OCI-LY7 (cell line): Measurements from ENCODE around the gene TRPM8. TPM values are rescaled to one million over a fixed set of nuclear protein-coding genes. Genes with fewer than 3 reads are reported as not detected.

ENCODE experiments used
- BruUV-seq: library from RNA; stranded (reverse); fragments of 400-500 nt; replicated peaks from 2 replicates; lab custom pipeline; 2021; lab: Mats Ljungman, UMichigan
- CTCF ChIA-PET: fragments of 300-600 bp; sonication (Branson Sonifier 250); formaldehyde crosslinking; loops from one replicate; lab custom pipeline; 2022; ENCODE audit warnings: antibody characterized with exemption; ENCODE audit not compliant: unreplicated experiment; lab: Charles Lee
- POLR2A ChIA-PET: fragments of 300-600 bp; sonication (Branson Sonifier 250); formaldehyde crosslinking; loops from one replicate; lab custom pipeline; 2022; ENCODE audit warnings: antibody characterized with exemption; lab: Charles Lee
- DNase-seq: peaks from one replicate; pipeline ENCODE4 v3.0.0-alpha.2; 2015; ENCODE audit warnings: low spot score
- H2AFZ ChIP-seq: fragments of 200-600 bp; sonication (generic), shearing (Covaris generic); 2 replicates; pipeline ENCODE4 v1.6.1; 2014; ENCODE audit warnings: mild to moderate bottlenecking, antibody characterized with exemption, low read length, moderate library complexity
- H3K27ac ChIP-seq: fragments of 200-600 bp; sonication (generic); 2 replicates; pipeline ENCODE4 v1.5.1; 2014; ENCODE audit warnings: mixed run types, low read depth, mild to moderate bottlenecking, moderate library complexity, low read length, inconsistent platforms; ENCODE audit not compliant: poor library complexity, severe bottlenecking
- H3K36me3 ChIP-seq: fragments of 200-600 bp; sonication (generic); 2 replicates; pipeline ENCODE4 v1.6.1; 2014; ENCODE audit warnings: mild to moderate bottlenecking, antibody characterized with exemption, low read length, moderate library complexity, mixed read lengths; ENCODE audit not compliant: insufficient read depth
- H3K4me1 ChIP-seq: fragments of 200-600 bp; sonication (generic); 2 replicates; pipeline ENCODE4 v1.5.1; 2014; ENCODE audit warnings: mild to moderate bottlenecking, low read length; ENCODE audit not compliant: insufficient read depth, poor library complexity, severe bottlenecking
- H3K4me2 ChIP-seq: fragments of 200-600 bp; sonication (generic); 2 replicates; pipeline ENCODE4 v1.6.1; 2014; ENCODE audit warnings: mild to moderate bottlenecking, low read length
- H3K4me3 ChIP-seq: fragments of 200-600 bp; sonication (generic); 2 replicates; pipeline ENCODE4 v1.5.1; 2014; ENCODE audit warnings: mild to moderate bottlenecking, low read depth, low read length; ENCODE audit not compliant: poor library complexity, severe bottlenecking
- H3K79me2 ChIP-seq: fragments of 200-600 bp; sonication (generic); 2 replicates; pipeline ENCODE4 v1.6.1; 2016; ENCODE audit warnings: low read depth, mild to moderate bottlenecking, low read length, moderate library complexity, mixed read lengths; ENCODE audit not compliant: insufficient read depth
- H3K9me2 ChIP-seq: fragments of 200-600 bp; sonication (generic); 2 replicates; pipeline ENCODE4 v1.6.1; 2016; ENCODE audit warnings: mild to moderate bottlenecking, low read length, mixed read lengths; ENCODE audit not compliant: insufficient read depth
- H3K9me3 ChIP-seq: fragments of 200-600 bp; sonication (generic); 2 replicates; pipeline ENCODE4 v1.6.1; 2014; ENCODE audit warnings: mild to moderate bottlenecking, mixed run types, low read length, mixed read lengths
- H4K20me1 ChIP-seq: fragments of 200-600 bp; sonication (generic); 2 replicates; pipeline ENCODE4 v1.6.1; 2014; ENCODE audit warnings: mild to moderate bottlenecking, antibody characterized with exemption, low read length, moderate library complexity, mixed read lengths; ENCODE audit not compliant: insufficient read depth
- EZH2phosphoT487 ChIP-seq: fragments of 200-600 bp; sonication (generic); IDR thresholded peaks from 2 replicates; pipeline ENCODE4 v1.6.1; 2018; ENCODE audit warnings: low read depth, borderline replicate concordance, mild to moderate bottlenecking, mixed run types, antibody characterized with exemption, low read length, moderate library complexity, mixed read lengths
- intact Hi-C: fragments of 100-400 bp; cut with micrococcal nuclease; formaldehyde crosslinking; loops from one replicate; pipeline ENCODE4 v1.10.0; 2022; ENCODE audit not compliant: unreplicated experiment
- total RNA-seq, 2 experiments: library from RNA; depleted of rRNA in 1 of 2; stranded (reverse); fragments of >200 nt in 1 of 2; shearing (Covaris generic) in 1 of 2; gene quantifications; 2 replicates each; pipeline ENCODE4 v1.2.3, GENCODE V29; 2014 to 2022
- TF ChIP-seq, protein P1 (sequence below): fragments of 200-600 bp; sonication (generic); conservative IDR thresholded peaks from 2 replicates; pipeline ENCODE4 v1.5.1; 2014; ENCODE audit warnings: mild to moderate bottlenecking, antibody characterized with exemption, low read length, moderate library complexity, mixed read lengths

TRPM8 gene
- total RNA-seq, 2 experiments from 2014 or later, result not detected

GRCh38 chr2:233952335-233952734 lies 35.2 kb downstream of the TRPM8 start:
- Histone ChIP-seq H3K9me3 (no peaks in the 10 kb centered on the region), H3K4me1 (no peaks in the 10 kb centered on the region), H3K79me2 (no peaks in the 10 kb centered on the region), H3K4me2 (no peak overlapping the region), H3K9me2 (no peaks in the 10 kb centered on the region), H2AFZ (no peak overlapping the region), H3K27ac (no peak overlapping the region), H4K20me1 (no peaks in the 10 kb centered on the region), H3K36me3 (no peaks in the 10 kb centered on the region), H3K4me3 (no peak overlapping the region)
- POLR2A ChIA-PET, result interaction anchor here (0.9 kb wide), 1 partner anchor 13 kb away, joined by 5 read pairs; no protein-coding TSS in a partner anchor
- intact Hi-C loops, result no loop called here
- CTCF ChIA-PET, result no interaction called here
- no TSS peak for BruUV-seq
- TF ChIP-seq EZH2phosphoT487, result no peak
- TF ChIP-seq, protein P1, sequence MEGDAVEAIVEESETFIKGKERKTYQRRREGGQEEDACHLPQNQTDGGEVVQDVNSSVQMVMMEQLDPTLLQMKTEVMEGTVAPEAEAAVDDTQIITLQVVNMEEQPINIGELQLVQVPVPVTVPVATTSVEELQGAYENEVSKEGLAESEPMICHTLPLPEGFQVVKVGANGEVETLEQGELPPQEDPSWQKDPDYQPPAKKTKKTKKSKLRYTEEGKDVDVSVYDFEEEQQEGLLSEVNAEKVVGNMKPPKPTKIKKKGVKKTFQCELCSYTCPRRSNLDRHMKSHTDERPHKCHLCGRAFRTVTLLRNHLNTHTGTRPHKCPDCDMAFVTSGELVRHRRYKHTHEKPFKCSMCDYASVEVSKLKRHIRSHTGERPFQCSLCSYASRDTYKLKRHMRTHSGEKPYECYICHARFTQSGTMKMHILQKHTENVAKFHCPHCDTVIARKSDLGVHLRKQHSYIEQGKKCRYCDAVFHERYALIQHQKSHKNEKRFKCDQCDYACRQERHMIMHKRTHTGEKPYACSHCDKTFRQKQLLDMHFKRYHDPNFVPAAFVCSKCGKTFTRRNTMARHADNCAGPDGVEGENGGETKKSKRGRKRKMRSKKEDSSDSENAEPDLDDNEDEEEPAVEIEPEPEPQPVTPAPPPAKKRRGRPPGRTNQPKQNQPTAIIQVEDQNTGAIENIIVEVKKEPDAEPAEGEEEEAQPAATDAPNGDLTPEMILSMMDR, result no peak
- DNase-seq, result no peak

- H3K27ac ChIP-seq, result no peak overlapping the region
- no peak overlapping the region for H3K4me2 ChIP-seq
- H4K20me1 ChIP-seq, result no peaks in the 10 kb centered on the region
- intact Hi-C loops, result no loop called here
- TF ChIP-seq, protein P1, result no peak
- TF ChIP-seq EZH2phosphoT487, result no peak
- ChIA-PET POLR2A (interaction anchor here (0.7 kb wide), 2 partner anchors 8 to 1995 kb away, joined by 3 read pairs; no protein-coding TSS in a partner anchor), CTCF (no interaction called here)
- no TSS peak for BruUV-seq
- H3K36me3 ChIP-seq, result no peaks in the 10 kb centered on the region
- H3K9me2 ChIP-seq, result no peaks in the 10 kb centered on the region
- no peak overlapping the region for H2AFZ ChIP-seq
- H3K4me3 ChIP-seq, result no peak overlapping the region
- no peaks in the 10 kb centered on the region for H3K4me1 ChIP-seq
- no peaks in the 10 kb centered on the region for H3K9me3 ChIP-seq
- no peak for DNase-seq
- no peaks in the 10 kb centered on the region for H3K79me2 ChIP-seq
Measured at GRCh38 chr2:233953087-233953801, 36.1 kb downstream of the TRPM8 start.

DNA sequence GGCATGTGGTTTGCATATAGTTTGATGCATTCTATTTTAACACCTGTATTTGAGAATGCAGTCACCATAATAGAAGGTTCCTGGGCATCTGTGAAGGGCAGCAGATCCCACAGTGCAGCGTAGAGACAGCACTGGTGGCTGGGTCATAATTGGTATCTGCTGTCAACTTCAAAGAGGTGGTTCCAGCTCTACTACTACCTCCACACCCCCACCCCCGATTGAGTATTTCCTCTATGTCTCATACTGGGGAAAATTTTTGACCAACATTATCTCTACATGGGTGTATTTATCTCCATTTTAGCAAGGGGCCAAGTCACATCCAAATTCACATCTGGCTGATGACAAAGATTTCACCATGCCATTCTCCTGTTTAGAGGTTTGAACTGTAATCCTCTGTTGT lies 43.0 kb downstream of the TRPM8 start:
- Histone ChIP-seq H3K4me3 (no peak overlapping the region), H3K9me2 (no peaks in the 10 kb centered on the region), H3K36me3 (no peaks in the 10 kb centered on the region), H3K79me2 (no peaks in the 10 kb centered on the region), H3K4me1 (no peaks in the 10 kb centered on the region), H4K20me1 (no peaks in the 10 kb centered on the region), H3K9me3 (no peaks in the 10 kb centered on the region), H3K4me2 (no peak overlapping the region), H2AFZ (no peak overlapping the region), H3K27ac (no peak overlapping the region)
- ChIA-PET CTCF (interaction anchor here (1.2 kb wide), 1 partner anchor 47 kb away, joined by 3 read pairs; no protein-coding TSS in a partner anchor), POLR2A (interaction anchor here (0.6 to 0.7 kb wide), 2 partner anchors 334 to 496 kb away, joined by 4 read pairs; no protein-coding TSS in a partner anchor)
- intact Hi-C loops, result no loop called here
- no peak for TF ChIP-seq EZH2phosphoT487
- TF ChIP-seq, protein P1, result no peak
- no TSS peak for BruUV-seq
- DNase-seq, result no peak
